ENCODE measurements around the gene CLPTM1L. TPM values are rescaled to one million over a fixed set of nuclear protein-coding genes. Genes with fewer than 3 reads are reported as not detected.

Gene CLPTM1L
- total RNA-seq, 2 experiments from 2014 or later, result 395 TPM

DNA sequence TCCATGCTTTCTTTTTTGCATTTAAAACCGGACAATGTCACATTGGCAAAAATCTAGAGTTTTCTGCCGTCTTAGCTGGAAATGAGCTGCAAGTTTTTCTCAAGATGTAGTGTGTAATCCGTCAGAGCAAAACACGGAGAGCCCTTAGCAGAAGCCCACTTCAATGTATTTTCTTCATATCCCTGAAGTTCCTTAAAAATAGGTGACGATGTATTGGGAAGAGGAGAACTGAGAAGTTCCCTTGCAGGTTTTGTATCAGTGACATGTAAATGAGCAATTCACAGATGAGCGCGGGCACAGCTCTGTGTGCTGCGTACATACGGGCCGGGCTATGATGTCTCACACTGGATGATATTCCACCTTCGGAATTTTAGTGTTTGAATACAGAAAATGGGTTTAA, 14.8 kb upstream of the CLPTM1L start:
- TF ChIP-seq EZH2phosphoT487 (IDR thresholded peaks at IDR 0.05; ENCODE audit: borderline replicate concordance, low read depth, low read length) (no peak), CTCF (conservative IDR thresholded peaks at IDR 0.05; ENCODE audit: low read length) (no peak)
- Histone ChIP-seq H3K4me2 (ENCODE audit: low read length) (no peak overlapping the region), H4K20me1 (ENCODE audit: insufficient read depth, low read length) (no peaks in the 10 kb centered on the region), H3K9me3 (ENCODE audit: low read length) (no peaks in the 10 kb centered on the region), H3K9me2 (ENCODE audit: insufficient read depth, low read length) (no peaks in the 10 kb centered on the region), H3K36me3 (ENCODE audit: insufficient read depth, low read length) (no peaks in the 10 kb centered on the region), H3K4me1 (ENCODE audit: insufficient read depth, low read length, poor library complexity, severe bottlenecking) (peaks cover 6% of the 10 kb centered on the region), H3K79me2 (ENCODE audit: insufficient read depth, low read depth, low read length) (no peaks in the 10 kb centered on the region), H3K27ac (ENCODE audit: low read depth, low read length, poor library complexity, severe bottlenecking) (no peak overlapping the region), H3K4me3 (ENCODE audit: low read depth, low read length, poor library complexity, severe bottlenecking) (no peak overlapping the region), H2AFZ (ENCODE audit: low read length) (no peak overlapping the region)
- no TSS peak for BruUV-seq (replicated peaks)
- no peak for DNase-seq (ENCODE audit: low spot score)
- POLR2A ChIA-PET, result no interaction called here
- CTCF ChIA-PET (ENCODE audit: unreplicated experiment), result interaction anchor here (0.6 to 0.7 kb wide), 2 partner anchors 146 to 1089 kb away, joined by 3 read pairs; no protein-coding TSS in a partner anchor
- intact Hi-C loops (cut with micrococcal nuclease; ENCODE audit: unreplicated experiment), result no loop called here

DNA sequence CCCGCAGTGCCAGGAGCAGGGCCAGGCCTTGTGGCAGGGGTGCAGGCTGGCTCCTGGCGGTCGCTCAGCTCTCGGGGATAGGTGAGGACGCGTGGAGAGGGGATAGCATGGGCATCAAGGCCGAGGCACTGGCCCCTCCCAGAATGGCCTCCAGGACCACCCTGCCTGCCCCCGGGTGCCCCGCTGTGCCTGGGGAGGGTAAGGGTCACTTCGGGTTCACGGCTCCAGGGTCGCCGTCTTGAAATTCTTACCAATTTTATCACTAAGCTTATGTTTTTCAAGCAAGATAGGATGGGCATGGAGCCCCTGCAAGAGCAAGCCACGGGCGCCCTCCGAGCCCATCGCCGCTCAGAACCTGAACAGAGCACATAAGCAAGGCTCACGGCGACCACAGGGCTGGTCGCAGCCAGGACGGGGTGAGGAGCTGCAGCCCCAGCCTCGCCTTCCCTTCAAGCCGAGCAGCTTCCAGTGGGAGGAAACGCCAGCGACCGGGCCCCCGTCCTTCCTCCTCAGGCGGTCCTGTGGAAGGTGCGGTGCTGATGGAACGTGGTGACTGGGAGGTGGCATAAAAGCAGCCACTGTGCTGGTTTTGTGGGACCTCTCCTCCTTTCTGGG, 14.2 kb upstream of the CLPTM1L start:
- peaks cover 6% of the 10 kb centered on the region for H3K4me1 ChIP-seq (ENCODE audit: insufficient read depth, low read length, poor library complexity, severe bottlenecking)
- BruUV-seq (replicated peaks), result no TSS peak
- ChIA-PET CTCF (ENCODE audit: unreplicated experiment) (interaction anchor here (0.7 kb wide), 1 partner anchor 146 kb away, joined by 3 read pairs; no protein-coding TSS in a partner anchor), POLR2A (no interaction called here)
- no peak overlapping the region for H3K4me3 ChIP-seq (ENCODE audit: low read depth, low read length, poor library complexity, severe bottlenecking)
- TF ChIP-seq CTCF (conservative IDR thresholded peaks at IDR 0.05; ENCODE audit: low read length) (no peak), EZH2phosphoT487 (IDR thresholded peaks at IDR 0.05; ENCODE audit: borderline replicate concordance, low read depth, low read length) (no peak)
- intact Hi-C loops (cut with micrococcal nuclease; ENCODE audit: unreplicated experiment), result no loop called here
- H3K9me2 ChIP-seq (ENCODE audit: insufficient read depth, low read length), result no peaks in the 10 kb centered on the region
- no peak for DNase-seq (ENCODE audit: low spot score)
- H2AFZ ChIP-seq (ENCODE audit: low read length), result no peak overlapping the region
- H3K4me2 ChIP-seq (ENCODE audit: low read length), result no peak overlapping the region
- no peaks in the 10 kb centered on the region for H3K9me3 ChIP-seq (ENCODE audit: low read length)
- H3K27ac ChIP-seq (ENCODE audit: low read depth, low read length, poor library complexity, severe bottlenecking), result no peak overlapping the region
- H3K36me3 ChIP-seq (ENCODE audit: insufficient read depth, low read length), result no peaks in the 10 kb centered on the region
- no peaks in the 10 kb centered on the region for H3K79me2 ChIP-seq (ENCODE audit: insufficient read depth, low read depth, low read length)
- H4K20me1 ChIP-seq (ENCODE audit: insufficient read depth, low read length), result no peaks in the 10 kb centered on the region

DNA sequence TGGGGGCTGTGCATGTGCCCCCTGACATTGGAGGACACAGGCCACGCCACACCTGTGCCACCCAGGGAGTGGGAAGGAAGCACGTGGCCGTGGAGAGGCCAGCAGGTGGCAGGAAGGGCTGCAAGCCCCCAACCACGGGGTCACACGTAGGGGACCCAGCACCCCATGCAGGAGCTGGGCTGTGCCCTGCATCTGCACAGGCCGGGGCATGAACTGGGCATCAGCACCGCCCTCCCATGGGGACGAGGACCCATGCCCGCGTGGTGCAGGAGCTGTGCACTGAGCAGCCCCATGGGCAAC, 13.8 kb upstream of the CLPTM1L start:
- no peaks in the 10 kb centered on the region for H3K9me2 ChIP-seq (ENCODE audit: insufficient read depth, low read length)
- no peaks in the 10 kb centered on the region for H3K79me2 ChIP-seq (ENCODE audit: insufficient read depth, low read depth, low read length)
- ChIA-PET POLR2A (no interaction called here), CTCF (ENCODE audit: unreplicated experiment) (no interaction called here)
- H3K9me3 ChIP-seq (ENCODE audit: low read length), result no peaks in the 10 kb centered on the region
- peaks cover 6% of the 10 kb centered on the region for H3K4me1 ChIP-seq (ENCODE audit: insufficient read depth, low read length, poor library complexity, severe bottlenecking)
- H2AFZ ChIP-seq (ENCODE audit: low read length), result no peak overlapping the region
- H3K4me2 ChIP-seq (ENCODE audit: low read length), result no peak overlapping the region
- H3K4me3 ChIP-seq (ENCODE audit: low read depth, low read length, poor library complexity, severe bottlenecking), result no peak overlapping the region
- no TSS peak for BruUV-seq (replicated peaks)
- DNase-seq (ENCODE audit: low spot score), result no peak
- no peaks in the 10 kb centered on the region for H3K36me3 ChIP-seq (ENCODE audit: insufficient read depth, low read length)
- no peak overlapping the region for H3K27ac ChIP-seq (ENCODE audit: low read depth, low read length, poor library complexity, severe bottlenecking)
- no peaks in the 10 kb centered on the region for H4K20me1 ChIP-seq (ENCODE audit: insufficient read depth, low read length)
- intact Hi-C loops (cut with micrococcal nuclease; ENCODE audit: unreplicated experiment), result no loop called here
- TF ChIP-seq EZH2phosphoT487 (IDR thresholded peaks at IDR 0.05; ENCODE audit: borderline replicate concordance, low read depth, low read length), result no peak
- TF ChIP-seq CTCF (conservative IDR thresholded peaks at IDR 0.05; ENCODE audit: low read length), result no peak
